Heart right ventricle (tissue), 16 donors: Measurements from ENCODE around the gene TRIM15. TPM values are rescaled to one million over a fixed set of nuclear protein-coding genes. Genes with fewer than 3 reads are reported as not detected.

ENCODE experiments used
- ATAC-seq, 8 donors: fragments of 200-7000 bp; cut with Tn5 transposase; one replicate each; pipeline ENCODE4 v1.9.1; 2020; ENCODE audit warnings: mild to moderate bottlenecking in 8 of 8, moderate library complexity in 8 of 8, moderate number of reproducible peaks in 1 of 8
- DNase-seq, 2 donors: peaks; one replicate each; pipeline ENCODE4 v3.0.0-alpha.2; 2020
- H3K27ac ChIP-seq, 10 donors: fragments of 200-600 bp; sonication (generic) in 2 of 10; one replicate each; pipeline versions ENCODE4 v1.5.0 to v1.8.0; 2020 to 2022; ENCODE audit warnings: mild to moderate bottlenecking in 3 of 10
- H3K27me3 ChIP-seq, 7 donors: fragments of 200-600 bp; one replicate each; pipeline ENCODE4 v1.8.0; 2021 to 2022; ENCODE audit warnings: mild to moderate bottlenecking in 2 of 7
- H3K36me3 ChIP-seq, 9 donors: fragments of 200-600 bp; sonication (generic) in 1 of 9; one replicate each; pipeline versions ENCODE4 v1.5.0 to v1.8.0; 2020 to 2022; ENCODE audit warnings: mild to moderate bottlenecking in 2 of 9
- H3K4me1 ChIP-seq, 9 donors: fragments of 200-600 bp; sonication (generic) in 1 of 9; one replicate each; pipeline versions ENCODE4 v1.5.0 to v1.8.0; 2020 to 2022; ENCODE audit warnings: mild to moderate bottlenecking in 4 of 9
- H3K4me3 ChIP-seq, 10 donors: fragments of 200-600 bp; sonication (generic) in 2 of 10; one replicate each; pipeline versions ENCODE4 v1.5.0 to v1.8.0; 2020 to 2022; ENCODE audit warnings: mild to moderate bottlenecking in 7 of 10, moderate library complexity in 2 of 10
- H3K9me3 ChIP-seq, 11 donors: fragments of 200-600 bp in 10 of 11; sonication (generic) in 2 of 11; one replicate each; pipeline versions ENCODE4 v1.5.0 to v1.8.0; 2013 to 2022; ENCODE audit warnings: mild to moderate bottlenecking in 2 of 11, control low read depth in 1 of 11, moderate library complexity in 1 of 11
- WGBS, 2 donors: extraction: QIAGEN DNeasy Blood & Tissue Kit; methylation state at CpG; one replicate each; pipeline ENCODE4 v1.1.7; 2013; ENCODE audit warnings: inconsistent platforms in 1 of 2; 5-methylcytosine and 5-hydroxymethylcytosine counted together
- intact Hi-C, 10 donors: fragments of 100-400 bp; cut with DNase I; formaldehyde crosslinking; loops; one replicate each; pipeline versions ENCODE4 v1.11.1 to v1.14.2; 2022
- polyA plus RNA-seq, 2 donors: library from polyadenylated mRNA; stranded (reverse); fragments of 200-250 nt; gene quantifications; one replicate each; pipeline ENCODE4 v1.2.3, GENCODE V29; 2013
- total RNA-seq, 10 donors: library from RNA; stranded (reverse); fragmentation: NEBNext Ultra II Directional in 3 of 10; extraction: Animal tissue kit (Norgen Biotek cat#: 25700) in 3 of 10; gene quantifications; one replicate each; pipeline versions ENCODE4 v1.2.1 to v1.2.4, GENCODE V29; 2021 to 2023
- TF ChIP-seq, protein P1 (sequence below), 9 donors: fragments of 200-600 bp; sonication (generic) in 2 of 9; IDR thresholded peaks; one replicate each; pipeline versions ENCODE4 v1.5.0 to v1.8.0; 2021 to 2022; ENCODE audit warnings: antibody characterized with exemption in 9 of 9, mild to moderate bottlenecking in 5 of 9, moderate library complexity in 1 of 9
- donor health status: Arrhythmogenic right ventricular cardiomyopathy.
- donor health status: ischemic (EF 13 %, LVEDD 7.1; RV severe dilation, severe dysfunction).
- donor health status: healthy with polysubstance abuse.
- donor health status: DM: no; HTN: yes; CAD: no.
- donor health status: DM: no; HTN: no; CAD: no.
- donor health status: ischemic (EF 25% LVEDD 6.9; RV normal size, moderate dysfunction).
- donor health status: ischemic (EF 25% LVEDD 5.7; RV mildly dilated, moderate dysfunction).
- donor health status: healthy.
- donor health status: DM: yes; HTN: yes; CAD: no.
- donor health status: Ischemic cardiomyopathy.
- donor health status: ischemic (EF 35%, LVEDD 5.7; RV mildly dilated, moderate dysfunction).
- donor health status: nonischemic (EF 11% LVEDD 7.7; RV severe dilation, severe dysfunction).
- donor health status: DM: yes; HTN: yes; CAD: no.
- donor health status: PGD.
- donor health status: ischemic (EF 29% LVEDD 5.4; RV normal size, mild dysfunction).
- donor health status: nonischemic (EF 23%, LVEDD 6.1; RV moderate dilation, normal function).

TRIM15 gene
- total and polyA plus RNA-seq, 12 donors, result not detected

- Histone ChIP-seq H3K9me3 (no peaks in the 10 kb centered on the region), H3K4me3 (peak within 1 kb of the TSS; percentile 68 to 91 (median 82)), H3K27ac (peak within 1 kb of the TSS; percentile 82 to 97 (median 94)), H3K36me3 (no peaks in the 10 kb centered on the region), H3K4me1 (peaks cover 0 to 47% (median 30%) of the 10 kb centered on the region in 9 donors), H3K27me3 (no peaks in the 10 kb centered on the region)
- intact Hi-C loops, result loop anchor here in 3 of 10 donors (1.0 to 10.0 kb wide), 2 partner anchors 112 to 113 kb away; partner anchors contain the start of gene TRIM39 (in 3 of the 3)
- TF ChIP-seq, protein P1, sequence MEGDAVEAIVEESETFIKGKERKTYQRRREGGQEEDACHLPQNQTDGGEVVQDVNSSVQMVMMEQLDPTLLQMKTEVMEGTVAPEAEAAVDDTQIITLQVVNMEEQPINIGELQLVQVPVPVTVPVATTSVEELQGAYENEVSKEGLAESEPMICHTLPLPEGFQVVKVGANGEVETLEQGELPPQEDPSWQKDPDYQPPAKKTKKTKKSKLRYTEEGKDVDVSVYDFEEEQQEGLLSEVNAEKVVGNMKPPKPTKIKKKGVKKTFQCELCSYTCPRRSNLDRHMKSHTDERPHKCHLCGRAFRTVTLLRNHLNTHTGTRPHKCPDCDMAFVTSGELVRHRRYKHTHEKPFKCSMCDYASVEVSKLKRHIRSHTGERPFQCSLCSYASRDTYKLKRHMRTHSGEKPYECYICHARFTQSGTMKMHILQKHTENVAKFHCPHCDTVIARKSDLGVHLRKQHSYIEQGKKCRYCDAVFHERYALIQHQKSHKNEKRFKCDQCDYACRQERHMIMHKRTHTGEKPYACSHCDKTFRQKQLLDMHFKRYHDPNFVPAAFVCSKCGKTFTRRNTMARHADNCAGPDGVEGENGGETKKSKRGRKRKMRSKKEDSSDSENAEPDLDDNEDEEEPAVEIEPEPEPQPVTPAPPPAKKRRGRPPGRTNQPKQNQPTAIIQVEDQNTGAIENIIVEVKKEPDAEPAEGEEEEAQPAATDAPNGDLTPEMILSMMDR (IDR thresholded peaks at IDR 0.05), result no peak
- WGBS, 2 donors, result 0% methylated on average over 50 to 59 of the region's 59 CpGs
- ATAC-seq, result peak; percentile 95 to 98 (median 96)
- peak; percentile 96 to 98 for DNase-seq
These were observed 49.7 kb downstream of the TRIM15 start, which contains the start of gene TRIM26 for GRCh38 chr6:30212865-30213666. Gene TRIM26, minus strand, starts transcription at chr6:30213406. Its CDS starts 14,303 bp downstream, at chr6:30199103.

- intact Hi-C loops, result loop anchor here in 3 of 10 donors (1.0 to 10.0 kb wide), 2 partner anchors 111 to 113 kb away; partner anchors contain the start of gene TRIM39 (in 3 of the 3)
These were observed 50.3 kb downstream of the TRIM15 start for GRCh38 chr6:30213667-30213956.

GRCh38 chr6:30213957-30214656 lies 50.8 kb downstream of the TRIM15 start:
- DNase-seq, result peak; percentile 86 to 87
- no peaks in the 10 kb centered on the region for H3K27me3 ChIP-seq
- H3K36me3 ChIP-seq, result no peaks in the 10 kb centered on the region
- H3K27ac ChIP-seq, result peak overlapping the region; percentile 82 to 97 (median 94)
- WGBS, 2 donors, result 0 to 1% methylated on average over 45 of the region's 45 CpGs
- peak overlapping the region; percentile 68 to 91 (median 82) for H3K4me3 ChIP-seq
- ATAC-seq, result peak; percentile 89 to 95 (median 93)
- no peaks in the 10 kb centered on the region for H3K9me3 ChIP-seq
- TF ChIP-seq, protein P1 (IDR thresholded peaks at IDR 0.05), result peak in 1 of 9 donors; percentile 12
- intact Hi-C loops, result loop anchor here in 3 of 10 donors (1.0 to 10.0 kb wide), 2 partner anchors 111 to 112 kb away; partner anchors contain the start of gene TRIM39 (in 3 of the 3)
- peaks cover 0 to 43% (median 25%) of the 10 kb centered on the region in 9 donors for H3K4me1 ChIP-seq

More at GRCh38 chr6:30213667-30213956, 50.3 kb downstream of the TRIM15 start:
- 0 to 1% methylated on average over 12 of the region's 12 CpGs for WGBS, 2 donors
- H3K4me1 ChIP-seq, result peaks cover 0 to 41% (median 25%) of the 10 kb centered on the region in 9 donors
- ATAC-seq (no peak), DNase-seq (no peak)
- no peaks in the 10 kb centered on the region for H3K9me3 ChIP-seq
- no peaks in the 10 kb centered on the region for H3K27me3 ChIP-seq
- H3K27ac ChIP-seq, result peak overlapping the region; percentile 82 to 97 (median 94)
- TF ChIP-seq, protein P1 (IDR thresholded peaks at IDR 0.05), result no peak
- no peaks in the 10 kb centered on the region for H3K36me3 ChIP-seq
- peak overlapping the region; percentile 68 to 91 (median 82) for H3K4me3 ChIP-seq

DNA sequence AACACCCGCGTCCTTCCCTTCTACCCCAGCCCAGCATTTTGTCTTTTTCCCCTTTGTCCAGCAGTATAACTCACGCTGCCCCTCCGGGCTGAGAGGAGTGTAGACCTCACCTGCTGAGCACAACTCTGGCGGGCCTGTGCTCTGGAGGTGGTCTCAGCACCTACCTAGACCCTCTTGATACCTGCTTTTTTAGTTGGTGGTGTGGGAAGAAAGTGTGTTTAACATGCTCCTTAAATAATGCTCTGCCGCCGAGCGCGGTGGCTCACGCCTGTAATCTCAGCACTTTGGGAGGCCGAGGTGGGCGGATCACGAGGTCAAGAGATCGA lies 51.3 kb downstream of the TRIM15 start:
- Histone ChIP-seq H3K4me3 (peak overlapping the region; percentile 68 to 91 (median 82)), H3K9me3 (no peaks in the 10 kb centered on the region), H3K4me1 (peaks cover 0 to 46% (median 25%) of the 10 kb centered on the region in 9 donors), H3K36me3 (no peaks in the 10 kb centered on the region), H3K27ac (peak overlapping the region; percentile 82 to 97 (median 94)), H3K27me3 (no peaks in the 10 kb centered on the region)
- 56 to 67% methylated on average over 12 to 14 of the region's 14 CpGs for WGBS, 2 donors
- intact Hi-C loops, result loop anchor here in 2 of 10 donors (10.0 kb wide), 1 partner anchor 110 kb away; the partner anchor contains the start of gene TRIM39 (in 2 of the 2)
- no peak for DNase-seq
- no peak for ATAC-seq
- TF ChIP-seq, protein P1 (IDR thresholded peaks at IDR 0.05), result no peak
